ENCODE data around the gene GLIS1. TPM values are rescaled to one million over a fixed set of nuclear protein-coding genes. Genes with fewer than 3 reads are reported as not detected.

The GLIS1 gene
- total RNA-seq, 4 donors from 2014 or later, result 0.16 to 0.27 TPM; not detected in 2

DNA sequence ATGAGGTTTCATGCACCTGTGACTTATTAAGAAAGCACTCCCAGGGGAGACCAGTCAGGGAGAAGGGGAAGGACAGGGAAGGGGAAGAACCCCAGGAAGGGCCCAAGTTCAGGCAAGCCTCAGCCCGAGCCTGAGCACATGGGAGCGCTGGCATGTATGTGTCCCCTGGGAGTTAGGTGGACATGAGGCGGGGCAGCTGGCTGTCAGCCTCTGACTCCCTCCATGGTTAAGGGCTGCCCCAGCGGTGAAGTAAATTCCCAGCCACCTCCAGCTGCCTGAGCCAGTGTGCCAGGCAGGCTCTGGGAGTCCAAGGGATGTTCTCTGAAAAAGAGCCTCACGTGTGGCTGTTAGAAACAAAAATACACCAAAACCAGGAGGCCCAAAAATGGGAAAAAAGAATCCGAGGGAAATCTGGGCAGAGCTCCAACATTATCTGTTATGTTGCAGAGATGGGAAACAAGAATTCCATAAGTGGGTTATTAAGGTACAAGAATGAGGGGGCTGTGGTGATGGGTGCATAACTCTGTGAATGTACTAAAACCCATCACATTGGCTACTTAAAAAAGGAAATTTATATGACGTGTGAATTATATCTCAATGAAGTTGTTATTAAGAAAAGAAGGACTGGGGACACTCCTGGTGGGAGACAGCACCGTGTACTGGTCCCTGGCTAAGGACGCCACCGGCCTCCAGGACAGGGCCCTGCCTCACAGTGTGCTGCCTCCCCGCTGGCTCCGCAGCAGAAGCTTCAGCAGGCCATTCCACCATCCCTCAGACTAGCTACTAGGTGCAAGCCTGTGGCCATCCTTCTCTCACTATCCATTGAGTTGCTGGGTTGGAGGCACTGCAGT is 261.1 kb downstream of the GLIS1 start:
- Histone ChIP-seq H3K9me3 (no peaks in the 10 kb centered on the region), H3K4me3 (no peak overlapping the region), H3K27ac (no peak overlapping the region), H3K4me1 (peaks cover 0 to 7% (median 0%) of the 10 kb centered on the region in 3 donors), H3K36me3 (no peaks in the 10 kb centered on the region), H3K27me3 (no peaks in the 10 kb centered on the region)
- 54 to 66% methylated on average over 7 to 11 of the region's 12 CpGs for WGBS, 2 donors (ENCODE audit: low coverage in 1 of 2)
- TF ChIP-seq, protein P1, sequence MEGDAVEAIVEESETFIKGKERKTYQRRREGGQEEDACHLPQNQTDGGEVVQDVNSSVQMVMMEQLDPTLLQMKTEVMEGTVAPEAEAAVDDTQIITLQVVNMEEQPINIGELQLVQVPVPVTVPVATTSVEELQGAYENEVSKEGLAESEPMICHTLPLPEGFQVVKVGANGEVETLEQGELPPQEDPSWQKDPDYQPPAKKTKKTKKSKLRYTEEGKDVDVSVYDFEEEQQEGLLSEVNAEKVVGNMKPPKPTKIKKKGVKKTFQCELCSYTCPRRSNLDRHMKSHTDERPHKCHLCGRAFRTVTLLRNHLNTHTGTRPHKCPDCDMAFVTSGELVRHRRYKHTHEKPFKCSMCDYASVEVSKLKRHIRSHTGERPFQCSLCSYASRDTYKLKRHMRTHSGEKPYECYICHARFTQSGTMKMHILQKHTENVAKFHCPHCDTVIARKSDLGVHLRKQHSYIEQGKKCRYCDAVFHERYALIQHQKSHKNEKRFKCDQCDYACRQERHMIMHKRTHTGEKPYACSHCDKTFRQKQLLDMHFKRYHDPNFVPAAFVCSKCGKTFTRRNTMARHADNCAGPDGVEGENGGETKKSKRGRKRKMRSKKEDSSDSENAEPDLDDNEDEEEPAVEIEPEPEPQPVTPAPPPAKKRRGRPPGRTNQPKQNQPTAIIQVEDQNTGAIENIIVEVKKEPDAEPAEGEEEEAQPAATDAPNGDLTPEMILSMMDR (IDR thresholded peaks at IDR 0.05), result no peak
- TF ChIP-seq EP300 (IDR thresholded peaks at IDR 0.05) (no peak), POLR2A (IDR thresholded peaks at IDR 0.05) (no peak), POLR2AphosphoS5 (IDR thresholded peaks at IDR 0.05) (no peak)
- no peak for ATAC-seq

DNA sequence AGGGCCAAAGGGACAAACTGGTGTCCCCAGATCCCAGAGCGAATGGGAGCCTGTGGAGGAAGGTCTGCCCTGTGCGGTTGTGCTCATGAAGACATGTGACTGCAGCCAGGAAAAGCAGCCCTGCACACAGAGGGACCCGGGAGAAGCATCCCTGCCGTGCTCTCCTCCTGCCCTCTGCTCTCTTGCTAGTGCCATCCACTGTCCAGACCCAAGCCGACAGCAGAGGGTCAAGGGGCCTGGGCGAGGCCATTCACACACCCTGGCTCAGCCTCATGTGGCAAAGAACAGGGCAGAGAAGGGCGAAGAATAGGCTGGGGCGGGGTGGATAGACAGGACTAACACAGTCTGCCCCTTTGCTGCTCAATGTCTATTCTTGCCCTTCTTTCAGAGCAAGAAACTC is 262.4 kb downstream of the GLIS1 start:
- H3K4me1 ChIP-seq, result peaks cover 0 to 7% (median 0%) of the 10 kb centered on the region in 3 donors

DNA sequence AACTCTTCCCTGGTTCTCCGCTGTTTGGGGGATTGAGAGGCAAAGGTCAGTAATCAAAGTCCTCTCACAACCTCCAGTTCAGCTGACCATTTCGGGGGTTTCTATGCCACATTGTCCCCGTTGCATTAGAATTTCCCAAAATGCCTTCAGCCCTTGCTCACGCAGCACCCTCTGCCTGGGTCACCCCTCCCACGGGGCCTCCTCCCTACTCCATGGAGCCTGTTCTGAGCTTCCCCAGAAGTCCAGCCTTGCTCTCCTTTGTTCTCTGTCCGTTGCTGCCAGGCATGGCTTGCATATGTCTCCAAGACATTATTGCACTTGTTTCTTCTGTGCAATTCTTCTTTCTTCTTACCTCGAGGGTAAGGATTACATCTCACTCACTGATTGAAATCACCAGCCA is 263.3 kb downstream of the GLIS1 start:
- Histone ChIP-seq H3K9me3 (no peaks in the 10 kb centered on the region), H3K27ac (no peak overlapping the region), H3K36me3 (no peaks in the 10 kb centered on the region), H3K27me3 (no peaks in the 10 kb centered on the region), H3K4me3 (no peak overlapping the region), H3K4me1 (peaks cover 0 to 8% (median 0%) of the 10 kb centered on the region in 3 donors)
- ATAC-seq, result no peak
- 85 to 88% methylated on average over 3 to 7 of the region's 7 CpGs for WGBS, 2 donors (ENCODE audit: low coverage in 1 of 2)
- TF ChIP-seq POLR2A (IDR thresholded peaks at IDR 0.05) (no peak), POLR2AphosphoS5 (IDR thresholded peaks at IDR 0.05) (no peak), EP300 (IDR thresholded peaks at IDR 0.05) (no peak)
- TF ChIP-seq, protein P1 (IDR thresholded peaks at IDR 0.05), result no peak

More for the DNA sequence above, 262.4 kb downstream of the GLIS1 start:
- TF ChIP-seq POLR2A (IDR thresholded peaks at IDR 0.05) (no peak), POLR2AphosphoS5 (IDR thresholded peaks at IDR 0.05) (no peak), EP300 (IDR thresholded peaks at IDR 0.05) (no peak)
- TF ChIP-seq, protein P1 (IDR thresholded peaks at IDR 0.05), result no peak
- no peak overlapping the region for H3K27ac ChIP-seq
- H3K9me3 ChIP-seq, result no peaks in the 10 kb centered on the region
- H3K36me3 ChIP-seq, result no peaks in the 10 kb centered on the region
- H3K4me3 ChIP-seq, result no peak overlapping the region
- H3K27me3 ChIP-seq, result no peaks in the 10 kb centered on the region
- WGBS, 2 donors (ENCODE audit: low coverage in 1 of 2), result 100% methylated on average over 1 of the region's 8 CpGs; no CpG with 5 or more reads in 1 of the 2 donors
- no peak for ATAC-seq

DNA sequence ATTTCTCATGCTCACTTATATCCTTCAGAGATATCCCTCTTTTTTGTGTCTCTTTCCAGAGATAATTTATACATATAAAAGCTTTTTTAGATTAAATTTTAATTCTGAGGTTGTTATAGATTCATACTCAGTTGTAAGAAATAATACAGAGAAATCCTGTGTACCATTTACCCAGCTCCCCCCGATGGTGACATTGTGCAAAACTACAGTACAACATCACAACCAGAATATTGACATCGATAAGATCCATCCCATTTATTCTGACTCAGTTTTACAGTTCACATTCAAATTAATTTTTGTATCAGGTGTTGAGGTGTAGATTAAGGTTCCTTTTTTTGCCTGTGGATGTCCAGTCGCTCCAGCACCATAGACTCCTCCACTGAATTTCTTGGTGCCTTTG is 265.5 kb downstream of the GLIS1 start:
- Histone ChIP-seq H3K27ac (no peak overlapping the region), H3K36me3 (no peaks in the 10 kb centered on the region), H3K4me1 (peaks cover 0 to 16% (median 0%) of the 10 kb centered on the region in 3 donors), H3K9me3 (no peaks in the 10 kb centered on the region), H3K4me3 (no peak overlapping the region), H3K27me3 (no peaks in the 10 kb centered on the region)
- WGBS, 2 donors (ENCODE audit: low coverage in 1 of 2), result 83 to 97% methylated on average over 3 of the region's 3 CpGs
- ATAC-seq, result no peak
- no peak for TF ChIP-seq POLR2AphosphoS5 (IDR thresholded peaks at IDR 0.05)
- TF ChIP-seq EP300 (IDR thresholded peaks at IDR 0.05), result no peak
- TF ChIP-seq POLR2A (IDR thresholded peaks at IDR 0.05), result no peak
- TF ChIP-seq, protein P1 (IDR thresholded peaks at IDR 0.05), result no peak

DNA sequence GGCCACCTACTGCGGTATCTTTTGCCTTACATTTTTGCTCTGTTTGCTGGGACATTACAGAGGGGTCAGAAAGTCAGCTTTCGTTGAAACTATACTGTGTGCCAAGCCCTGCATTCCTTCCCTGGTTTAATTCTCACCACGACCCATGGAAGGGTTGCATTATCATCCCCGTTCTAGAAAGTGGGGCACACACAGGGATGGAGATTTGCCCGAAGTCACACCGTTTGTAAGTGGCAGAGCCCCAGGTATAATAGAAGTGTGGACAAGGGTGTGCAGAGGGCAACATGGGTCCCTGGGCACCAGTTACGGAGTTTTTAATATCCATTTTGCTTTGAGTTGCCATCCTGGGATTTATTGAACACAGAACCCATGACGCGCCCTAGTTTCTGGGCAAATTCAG is 268.0 kb downstream of the GLIS1 start:
- 89 to 100% methylated on average over 2 to 9 of the region's 9 CpGs for WGBS, 2 donors (ENCODE audit: low coverage in 1 of 2)
- Histone ChIP-seq H3K27me3 (no peaks in the 10 kb centered on the region), H3K36me3 (no peaks in the 10 kb centered on the region), H3K4me3 (no peak overlapping the region), H3K9me3 (no peaks in the 10 kb centered on the region), H3K4me1 (peaks cover 0 to 9% (median 0%) of the 10 kb centered on the region in 3 donors), H3K27ac (no peak overlapping the region)
- no peak for ATAC-seq
- no peak for TF ChIP-seq POLR2A (IDR thresholded peaks at IDR 0.05)
- TF ChIP-seq EP300 (IDR thresholded peaks at IDR 0.05), result no peak
- TF ChIP-seq, protein P1 (IDR thresholded peaks at IDR 0.05), result no peak
- no peak for TF ChIP-seq POLR2AphosphoS5 (IDR thresholded peaks at IDR 0.05)
